ENCODE data around the gene AFF1. TPM values are rescaled to one million over a fixed set of nuclear protein-coding genes. Genes with fewer than 3 reads are reported as not detected.

The AFF1 gene
- total RNA-seq, 3 donors from 2014 or later, result 84.0 to 150 (median 120) TPM

DNA sequence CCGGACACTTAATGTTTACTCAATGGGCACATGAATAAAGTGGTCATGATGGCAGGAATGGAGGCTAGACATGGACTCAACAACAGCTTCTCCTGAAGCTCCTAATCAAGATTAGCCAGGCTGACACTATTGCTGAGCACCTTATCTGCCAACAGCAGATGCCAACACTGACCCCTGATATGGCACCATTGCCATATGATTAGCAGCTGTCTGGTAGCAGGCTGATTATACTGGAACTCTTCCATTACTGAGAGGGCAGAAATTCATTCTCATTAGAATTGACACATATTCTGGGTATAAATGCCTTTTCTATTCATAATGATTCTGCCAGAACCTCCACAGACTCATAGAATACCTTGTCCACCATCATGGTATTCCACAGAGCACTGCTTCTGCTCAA lies 18.4 kb upstream of the AFF1 start:
- H3K9me3 ChIP-seq, result no peaks in the 10 kb centered on the region
- ATAC-seq (no peak), DNase-seq (no peak)
- no peaks in the 10 kb centered on the region for H3K36me3 ChIP-seq (ENCODE audit: low read depth)
- TF ChIP-seq CTCF (IDR thresholded peaks at IDR 0.05), result no peak
- intact Hi-C loops (cut with DNase I, micrococcal nuclease), result no loop called here
- H3K4me3 ChIP-seq, result no peak overlapping the region
- H3K4me1 ChIP-seq (ENCODE audit: low read depth), result no peaks in the 10 kb centered on the region

DNA sequence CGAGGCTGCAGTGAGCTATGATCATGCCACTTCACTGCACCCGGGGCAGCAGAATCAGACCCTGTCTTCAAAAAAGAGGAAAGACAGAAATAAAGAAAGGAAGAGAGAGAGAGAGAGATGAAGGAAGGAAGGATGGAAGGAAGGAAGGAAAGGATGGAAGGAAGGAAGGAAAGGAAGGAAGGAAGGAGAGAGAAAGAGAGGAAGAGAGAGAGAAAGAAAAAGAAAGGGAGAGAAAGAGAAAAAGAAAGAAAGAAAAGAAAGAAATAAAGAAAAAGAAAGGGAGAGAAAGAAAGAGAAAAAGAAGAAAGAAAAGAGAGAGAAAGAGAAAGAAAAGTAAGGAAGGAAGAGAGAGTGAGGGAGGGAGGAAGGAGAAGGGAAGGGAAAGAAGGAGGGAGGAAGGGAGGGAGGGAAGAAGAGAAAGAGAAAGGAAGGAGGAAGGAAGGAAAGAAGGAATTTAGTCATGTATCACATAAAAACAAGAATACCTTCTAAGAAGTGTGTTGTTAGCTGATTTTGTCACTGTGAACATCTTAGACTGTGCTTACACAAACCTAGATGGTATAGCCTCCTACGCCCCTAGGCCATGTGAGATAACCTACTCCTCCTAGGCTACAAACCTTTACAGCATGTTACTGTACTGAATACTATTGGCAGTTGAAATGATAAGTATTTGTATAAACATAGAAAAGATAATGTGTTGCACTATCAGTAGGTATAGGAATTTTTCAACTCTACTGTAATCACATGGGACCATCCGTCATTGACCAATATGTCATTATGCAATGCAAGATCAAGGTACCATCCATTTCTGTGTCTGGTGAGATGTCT lies 17.4 kb upstream of the AFF1 start:
- no peak for ATAC-seq
- Histone ChIP-seq H3K36me3 (ENCODE audit: low read depth) (no peaks in the 10 kb centered on the region), H3K4me1 (ENCODE audit: low read depth) (no peaks in the 10 kb centered on the region), H3K9me3 (no peaks in the 10 kb centered on the region), H3K4me3 (no peak overlapping the region)
- TF ChIP-seq CTCF (IDR thresholded peaks at IDR 0.05), result no peak
- intact Hi-C loops (cut with DNase I, micrococcal nuclease), result no loop called here
- no peak for DNase-seq

- intact Hi-C loops (cut with DNase I, micrococcal nuclease), result no loop called here
- no peak overlapping the region for H3K4me3 ChIP-seq
- no peak for TF ChIP-seq CTCF (IDR thresholded peaks at IDR 0.05)
- no peak for DNase-seq
- H3K36me3 ChIP-seq (ENCODE audit: low read depth), result no peaks in the 10 kb centered on the region
- no peak for ATAC-seq
- no peaks in the 10 kb centered on the region for H3K4me1 ChIP-seq (ENCODE audit: low read depth)
- no peaks in the 10 kb centered on the region for H3K9me3 ChIP-seq
Measured at GRCh38 chr4:86918539-86919072, 16.2 kb upstream of the AFF1 start.

DNA sequence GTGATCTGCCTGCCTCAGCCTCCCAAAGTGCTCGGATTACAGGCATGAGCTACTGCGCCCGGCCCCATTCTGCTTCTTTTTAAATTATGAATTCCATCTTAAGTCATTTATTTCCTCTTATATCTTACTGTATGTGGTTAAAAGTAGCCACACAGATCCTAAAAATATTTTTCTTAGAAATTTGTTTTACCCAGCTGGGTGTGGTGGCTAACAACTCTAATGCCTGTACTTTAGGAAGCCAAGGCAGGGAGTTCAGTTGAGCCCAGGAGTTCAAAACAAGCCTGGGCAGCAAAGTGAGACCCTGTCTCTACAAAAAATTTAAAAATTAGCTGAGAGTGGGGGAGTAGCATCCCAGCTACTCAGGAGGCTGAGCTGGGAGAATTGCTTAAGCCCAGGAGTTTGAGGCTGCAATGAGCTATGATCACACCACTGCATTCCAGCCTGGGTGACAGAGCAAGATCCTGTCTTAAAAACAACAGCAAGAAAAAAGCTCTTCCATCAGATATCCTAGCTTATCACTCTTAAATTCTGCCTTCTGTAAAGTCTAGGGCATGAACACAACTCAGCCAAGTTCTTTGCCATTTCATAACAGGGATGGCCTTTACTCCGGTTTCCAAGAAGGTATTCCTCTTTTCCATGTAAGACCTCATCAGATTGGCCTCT lies 15.1 kb upstream of the AFF1 start:
- DNase-seq, result no peak
- H3K4me3 ChIP-seq, result no peak overlapping the region
- no peak for TF ChIP-seq CTCF (IDR thresholded peaks at IDR 0.05)
- H3K4me1 ChIP-seq (ENCODE audit: low read depth), result no peaks in the 10 kb centered on the region
- intact Hi-C loops (cut with DNase I, micrococcal nuclease), result loop anchor here in 1 of 2 donors (10.0 kb wide), 2 partner anchors 175 to 315 kb away; no protein-coding TSS in a partner anchor
- H3K9me3 ChIP-seq, result no peaks in the 10 kb centered on the region
- no peak for ATAC-seq
- H3K36me3 ChIP-seq (ENCODE audit: low read depth), result no peaks in the 10 kb centered on the region

- H3K36me3 ChIP-seq (ENCODE audit: low read depth), result no peaks in the 10 kb centered on the region
- intact Hi-C loops (cut with DNase I, micrococcal nuclease), result loop anchor here (1.0 to 10.0 kb wide), 3 partner anchors 172 to 313 kb away; no protein-coding TSS in a partner anchor
Measured at GRCh38 chr4:86921608-86922252, 13.1 kb upstream of the AFF1 start.

More at GRCh38 chr4:86921608-86922252, 13.1 kb upstream of the AFF1 start:
- Histone ChIP-seq H3K4me1 (ENCODE audit: low read depth) (no peaks in the 10 kb centered on the region), H3K9me3 (no peaks in the 10 kb centered on the region), H3K4me3 (no peak overlapping the region)
- no peak for ATAC-seq
- TF ChIP-seq CTCF (IDR thresholded peaks at IDR 0.05), result no peak
- DNase-seq, result no peak
